ENCODE results near the gene UBE2E2. TPM values are rescaled to one million over a fixed set of nuclear protein-coding genes. Genes with fewer than 3 reads are reported as not detected.

UBE2E2 gene
- total RNA-seq, 2 donors from 2014 or later, result 1.2 to 7.6 TPM

DNA sequence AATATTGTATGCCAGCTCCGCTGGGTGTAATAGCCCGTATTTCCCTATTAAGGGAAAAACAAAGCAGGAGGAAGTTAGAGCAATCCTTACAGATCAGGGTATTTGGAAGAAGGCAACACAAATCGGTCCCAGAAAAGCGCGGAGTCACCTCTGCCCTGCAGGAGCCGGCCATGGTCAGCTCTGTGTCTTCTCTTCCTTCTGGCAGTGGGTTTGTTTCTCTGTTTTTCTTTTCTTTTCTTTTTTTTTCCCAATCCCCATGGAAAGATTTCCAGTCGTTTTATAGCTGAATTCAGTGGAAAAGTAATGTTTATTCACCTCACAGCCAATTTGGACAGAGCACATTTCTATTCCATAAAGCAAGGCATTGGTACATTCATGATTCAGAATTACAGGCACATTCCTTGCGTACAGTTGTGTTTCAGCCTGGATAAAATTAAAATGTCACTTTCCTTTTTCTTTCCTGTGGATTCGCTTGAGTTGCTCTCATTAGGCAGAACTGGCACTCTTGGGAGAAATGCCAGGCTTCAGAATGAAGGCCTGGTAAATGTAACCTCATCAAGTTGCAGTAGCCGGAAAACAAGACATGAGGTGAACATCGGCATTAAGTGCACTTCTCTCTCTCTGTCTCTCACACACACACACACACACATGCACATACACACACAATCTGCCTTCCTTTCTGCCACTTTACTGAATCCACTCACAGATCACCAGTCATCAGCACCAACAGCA lies 398.1 kb downstream of the UBE2E2 start:
- Histone ChIP-seq H3K27ac (no peak overlapping the region), H3K27me3 (no peaks in the 10 kb centered on the region), H3K4me1 (no peaks in the 10 kb centered on the region), H3K9ac (ENCODE audit: low read depth in 2 of 2, low read length in 2 of 2) (no peak overlapping the region), H3K9me3 (no peaks in the 10 kb centered on the region), H3K4me3 (no peak overlapping the region), H3K36me3 (no peaks in the 10 kb centered on the region)
- no peak for DNase-seq
- intact Hi-C loops (cut with DNase I), result no loop called here
- TF ChIP-seq, protein P1, sequence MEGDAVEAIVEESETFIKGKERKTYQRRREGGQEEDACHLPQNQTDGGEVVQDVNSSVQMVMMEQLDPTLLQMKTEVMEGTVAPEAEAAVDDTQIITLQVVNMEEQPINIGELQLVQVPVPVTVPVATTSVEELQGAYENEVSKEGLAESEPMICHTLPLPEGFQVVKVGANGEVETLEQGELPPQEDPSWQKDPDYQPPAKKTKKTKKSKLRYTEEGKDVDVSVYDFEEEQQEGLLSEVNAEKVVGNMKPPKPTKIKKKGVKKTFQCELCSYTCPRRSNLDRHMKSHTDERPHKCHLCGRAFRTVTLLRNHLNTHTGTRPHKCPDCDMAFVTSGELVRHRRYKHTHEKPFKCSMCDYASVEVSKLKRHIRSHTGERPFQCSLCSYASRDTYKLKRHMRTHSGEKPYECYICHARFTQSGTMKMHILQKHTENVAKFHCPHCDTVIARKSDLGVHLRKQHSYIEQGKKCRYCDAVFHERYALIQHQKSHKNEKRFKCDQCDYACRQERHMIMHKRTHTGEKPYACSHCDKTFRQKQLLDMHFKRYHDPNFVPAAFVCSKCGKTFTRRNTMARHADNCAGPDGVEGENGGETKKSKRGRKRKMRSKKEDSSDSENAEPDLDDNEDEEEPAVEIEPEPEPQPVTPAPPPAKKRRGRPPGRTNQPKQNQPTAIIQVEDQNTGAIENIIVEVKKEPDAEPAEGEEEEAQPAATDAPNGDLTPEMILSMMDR (IDR thresholded peaks at IDR 0.05), result no peak

DNA sequence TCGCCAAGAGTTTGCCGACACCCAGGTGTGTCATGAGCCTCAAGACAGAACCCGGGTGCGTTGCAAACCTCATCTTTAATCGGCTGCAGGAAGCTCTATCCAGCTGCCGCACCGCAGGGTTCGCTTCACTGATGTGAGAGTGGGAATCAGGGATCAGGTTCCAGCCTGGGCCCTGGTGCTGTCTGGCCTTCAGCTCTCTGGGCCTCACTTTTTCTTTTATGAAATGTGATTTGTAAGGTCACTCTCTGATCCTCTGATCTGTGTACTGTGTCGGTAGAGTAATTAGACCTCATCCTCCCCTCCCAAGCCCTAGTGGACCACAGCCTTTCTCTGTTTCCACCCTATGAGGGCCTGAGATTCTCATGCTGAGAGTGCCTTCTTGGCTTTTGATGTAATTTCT lies 399.8 kb downstream of the UBE2E2 start:
- DNase-seq, result no peak
- Histone ChIP-seq H3K27me3 (no peaks in the 10 kb centered on the region), H3K9me3 (no peaks in the 10 kb centered on the region), H3K4me1 (no peaks in the 10 kb centered on the region), H3K36me3 (no peaks in the 10 kb centered on the region), H3K27ac (no peak overlapping the region), H3K4me3 (no peak overlapping the region), H3K9ac (ENCODE audit: low read depth in 2 of 2, low read length in 2 of 2) (peak overlapping the region in 1 of 2 donors; percentile 7)
- TF ChIP-seq, protein P1 (IDR thresholded peaks at IDR 0.05), result no peak
- intact Hi-C loops (cut with DNase I), result no loop called here

DNA sequence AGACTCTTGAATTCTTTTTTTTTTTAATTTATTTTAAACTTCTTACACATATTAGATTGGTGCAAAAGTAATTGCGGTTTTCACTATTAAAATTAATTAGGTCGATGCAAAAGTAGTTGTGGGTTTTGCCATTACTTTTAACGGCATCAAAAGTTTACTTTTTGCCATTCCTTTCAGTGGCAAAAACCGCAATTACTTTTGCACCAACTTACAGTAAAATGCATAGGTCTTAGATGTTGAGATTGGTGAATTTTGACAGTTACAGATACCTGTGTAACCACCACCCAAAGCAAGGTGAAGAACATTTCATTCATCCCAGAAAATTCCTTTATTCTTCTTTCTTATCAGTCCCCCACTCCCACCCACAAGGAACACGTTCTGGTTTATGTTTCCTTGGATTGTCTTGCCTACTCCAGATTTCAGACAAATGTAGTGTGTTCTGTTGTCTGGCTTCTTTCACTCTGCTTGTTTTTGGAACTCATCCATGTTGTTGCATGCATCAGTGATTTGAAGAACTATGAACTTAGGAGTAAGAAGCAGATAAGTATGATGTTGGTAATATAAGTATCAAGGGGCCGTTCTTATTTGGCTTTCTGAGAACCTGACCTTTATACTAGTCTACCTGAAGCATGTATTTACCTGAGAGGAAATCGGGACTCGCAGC lies 404.2 kb downstream of the UBE2E2 start:
- Histone ChIP-seq H3K4me1 (no peaks in the 10 kb centered on the region), H3K9ac (ENCODE audit: low read depth in 2 of 2, low read length in 2 of 2) (no peak overlapping the region), H3K9me3 (no peaks in the 10 kb centered on the region), H3K27me3 (no peaks in the 10 kb centered on the region), H3K36me3 (no peaks in the 10 kb centered on the region), H3K27ac (no peak overlapping the region), H3K4me3 (no peak overlapping the region)
- no peak for DNase-seq
- TF ChIP-seq, protein P1 (IDR thresholded peaks at IDR 0.05), result no peak
- intact Hi-C loops (cut with DNase I), result no loop called here

DNA sequence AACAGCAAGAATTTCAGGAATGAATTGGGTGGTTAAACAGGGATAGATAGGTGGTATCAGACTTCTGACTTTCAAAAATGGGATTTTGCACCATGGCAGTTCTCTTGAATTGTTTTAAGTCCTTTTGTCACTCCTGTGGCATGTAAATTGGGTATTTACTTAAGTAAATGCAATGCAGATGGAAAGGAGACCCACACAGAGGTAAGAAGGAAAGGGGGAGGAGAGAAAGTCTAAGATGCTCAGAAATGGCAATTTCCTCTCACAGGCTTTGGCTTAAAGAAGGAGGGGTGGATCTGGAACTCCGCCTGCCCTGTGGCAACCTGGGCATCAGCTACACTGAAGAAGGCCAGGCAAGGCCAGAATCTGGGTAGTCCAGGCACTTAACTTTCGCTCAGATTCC lies 405.5 kb downstream of the UBE2E2 start:
- intact Hi-C loops (cut with DNase I), result no loop called here
- no peaks in the 10 kb centered on the region for H3K27me3 ChIP-seq
- H3K4me3 ChIP-seq, result no peak overlapping the region
- no peaks in the 10 kb centered on the region for H3K9me3 ChIP-seq
- TF ChIP-seq, protein P1 (IDR thresholded peaks at IDR 0.05), result no peak
- no peaks in the 10 kb centered on the region for H3K36me3 ChIP-seq
- no peak for DNase-seq
- H3K4me1 ChIP-seq, result peaks cover 2% of the 10 kb centered on the region
- no peak overlapping the region for H3K27ac ChIP-seq
- H3K9ac ChIP-seq (ENCODE audit: low read depth in 2 of 2, low read length in 2 of 2), result no peak overlapping the region

DNA sequence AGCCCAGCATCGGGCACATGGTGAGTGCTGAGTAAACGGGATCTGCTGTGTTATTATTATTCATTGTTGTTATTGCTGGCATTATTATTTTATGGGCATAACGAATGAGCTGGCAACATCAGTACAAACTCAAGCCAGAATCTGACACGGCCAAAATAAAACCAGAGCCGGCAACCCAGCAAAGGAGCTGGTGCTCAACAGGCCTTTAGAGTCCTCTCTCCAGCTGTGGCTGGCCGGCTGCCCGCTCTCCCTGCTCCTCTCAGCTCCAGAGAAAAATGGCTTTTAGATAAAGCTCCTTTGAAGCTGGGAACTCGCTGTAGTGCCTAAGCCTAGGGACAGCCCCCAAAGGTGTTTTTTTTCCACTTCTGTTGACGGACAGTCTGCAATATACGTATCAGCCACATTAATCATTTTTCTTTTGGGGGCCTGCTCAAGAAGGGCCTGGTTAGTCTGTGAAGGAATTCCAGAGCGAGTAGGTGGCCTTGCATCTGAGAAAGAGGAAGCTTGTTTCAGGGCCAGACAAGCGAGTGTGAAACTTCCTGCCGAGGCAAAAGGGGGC lies 408.7 kb downstream of the UBE2E2 start:
- no peak overlapping the region for H3K4me3 ChIP-seq
- intact Hi-C loops (cut with DNase I), result no loop called here
- H3K36me3 ChIP-seq, result no peaks in the 10 kb centered on the region

More for the DNA sequence above, 408.7 kb downstream of the UBE2E2 start:
- H3K27ac ChIP-seq, result peak overlapping the region; percentile 60
- no peaks in the 10 kb centered on the region for H3K9me3 ChIP-seq
- H3K4me1 ChIP-seq, result peaks cover 2% of the 10 kb centered on the region
- DNase-seq, result no peak
- no peaks in the 10 kb centered on the region for H3K27me3 ChIP-seq
- TF ChIP-seq, protein P1 (IDR thresholded peaks at IDR 0.05), result no peak
- H3K9ac ChIP-seq (ENCODE audit: low read depth in 2 of 2, low read length in 2 of 2), result peak overlapping the region in 1 of 2 donors; percentile 16
